ENCODE data around the gene TP63.

DNA sequence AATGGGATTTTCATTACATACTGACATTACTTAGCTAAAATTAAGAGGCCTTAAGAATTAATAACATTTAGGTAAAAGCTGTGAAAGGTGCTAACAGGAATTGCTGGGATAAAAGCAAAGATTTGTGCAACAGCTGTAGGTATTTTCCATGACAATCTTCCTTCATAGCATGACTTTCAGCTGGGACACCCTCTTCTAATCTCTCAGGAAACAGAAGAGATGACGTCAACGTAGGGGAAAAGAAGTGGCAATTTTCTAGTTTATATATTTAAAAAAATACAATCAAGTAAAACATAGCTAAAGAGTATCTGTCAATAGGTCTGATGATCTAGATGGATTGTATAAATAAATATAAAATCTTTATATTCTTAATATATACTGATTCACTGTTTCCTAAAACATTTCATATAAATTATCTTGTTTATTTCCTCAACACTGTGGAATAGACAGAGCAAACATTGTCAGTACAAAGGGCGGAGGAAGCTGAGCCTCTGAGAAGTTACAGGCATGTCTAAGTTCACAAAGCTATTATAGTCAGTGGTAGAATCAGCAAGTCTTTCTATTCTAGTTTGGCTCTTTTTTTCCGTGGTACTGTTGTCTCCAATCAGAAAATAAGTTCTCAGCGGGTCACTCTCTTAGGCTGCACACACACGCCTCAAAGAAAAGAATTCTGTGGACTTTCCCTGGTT, 272.5 kb downstream of the TP63 start:
- TF ChIP-seq POLR2A (IDR thresholded peaks at IDR 0.05): no peak
- TF ChIP-seq, protein P1, sequence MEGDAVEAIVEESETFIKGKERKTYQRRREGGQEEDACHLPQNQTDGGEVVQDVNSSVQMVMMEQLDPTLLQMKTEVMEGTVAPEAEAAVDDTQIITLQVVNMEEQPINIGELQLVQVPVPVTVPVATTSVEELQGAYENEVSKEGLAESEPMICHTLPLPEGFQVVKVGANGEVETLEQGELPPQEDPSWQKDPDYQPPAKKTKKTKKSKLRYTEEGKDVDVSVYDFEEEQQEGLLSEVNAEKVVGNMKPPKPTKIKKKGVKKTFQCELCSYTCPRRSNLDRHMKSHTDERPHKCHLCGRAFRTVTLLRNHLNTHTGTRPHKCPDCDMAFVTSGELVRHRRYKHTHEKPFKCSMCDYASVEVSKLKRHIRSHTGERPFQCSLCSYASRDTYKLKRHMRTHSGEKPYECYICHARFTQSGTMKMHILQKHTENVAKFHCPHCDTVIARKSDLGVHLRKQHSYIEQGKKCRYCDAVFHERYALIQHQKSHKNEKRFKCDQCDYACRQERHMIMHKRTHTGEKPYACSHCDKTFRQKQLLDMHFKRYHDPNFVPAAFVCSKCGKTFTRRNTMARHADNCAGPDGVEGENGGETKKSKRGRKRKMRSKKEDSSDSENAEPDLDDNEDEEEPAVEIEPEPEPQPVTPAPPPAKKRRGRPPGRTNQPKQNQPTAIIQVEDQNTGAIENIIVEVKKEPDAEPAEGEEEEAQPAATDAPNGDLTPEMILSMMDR (IDR thresholded peaks at IDR 0.05): no peak

All from adrenal gland (tissue), 5 donors.